KOPT-K1 (cell line): ENCODE measurements around the gene CD300LB.
"Not testable (repeated sequence)": the region's sequence is repeated elsewhere in the genome, so short reads cannot be mapped to it uniquely, and the experiment has no call there.

Experiments
- H3K27ac ChIP-seq: fragments of 200-600 bp; sonication (generic); 2 replicates; pipeline ENCODE4 v1.5.1; 2016; ENCODE audit warnings: antibody characterized with exemption, mild to moderate bottlenecking, low read depth, low read length; ENCODE audit not compliant: poor library complexity, severe bottlenecking
- H3K36me3 ChIP-seq: fragments of 200-600 bp; sonication (generic); 2 replicates; pipeline ENCODE4 v1.5.1; 2017; ENCODE audit warnings: antibody characterized with exemption, mild to moderate bottlenecking, low read length, moderate library complexity; ENCODE audit not compliant: insufficient read depth
- H3K9me3 ChIP-seq: fragments of 200-600 bp; sonication (generic); 2 replicates; pipeline ENCODE4 v1.5.1; 2017; ENCODE audit warnings: antibody characterized with exemption, low read length, mild to moderate bottlenecking; ENCODE audit not compliant: insufficient read depth, poor library complexity, severe bottlenecking

The CD300LB gene

GRCh38 chr17:74508156-74508555, 23.1 kb downstream of the CD300LB start:
- H3K36me3 ChIP-seq = no peaks in the 10 kb centered on the region
- no peak overlapping the region for H3K27ac ChIP-seq
- no peaks in the 10 kb centered on the region for H3K9me3 ChIP-seq

- H3K27ac ChIP-seq, H3K9me3 ChIP-seq, H3K36me3 ChIP-seq: not testable (repeated sequence)
Observed at GRCh38 chr17:74503949-74504348, 27.3 kb downstream of the CD300LB start.

- Histone ChIP-seq H3K9me3 (no peaks in the 10 kb centered on the region), H3K27ac (no peak overlapping the region), H3K36me3 (no peaks in the 10 kb centered on the region)
Observed at GRCh38 chr17:74502861-74503260, 28.4 kb downstream of the CD300LB start.

GRCh38 chr17:74499992-74500391, 31.3 kb downstream of the CD300LB start:
- H3K9me3 ChIP-seq = no peaks in the 10 kb centered on the region
- H3K36me3 ChIP-seq = no peaks in the 10 kb centered on the region
- H3K27ac ChIP-seq = no peak overlapping the region

- H3K9me3 ChIP-seq = no peaks in the 10 kb centered on the region
- no peak overlapping the region for H3K27ac ChIP-seq
- H3K36me3 ChIP-seq = no peaks in the 10 kb centered on the region
Observed at GRCh38 chr17:74497471-74497870, 33.8 kb downstream of the CD300LB start.

GRCh38 chr17:74493331-74493833, 37.9 kb downstream of the CD300LB start:
- peaks cover 6% of the 10 kb centered on the region for H3K9me3 ChIP-seq
- H3K27ac ChIP-seq = no peak overlapping the region
- H3K36me3 ChIP-seq = no peaks in the 10 kb centered on the region

GRCh38 chr17:74491626-74492025, 39.6 kb downstream of the CD300LB start:
- H3K36me3 ChIP-seq = peaks cover 9% of the 10 kb centered on the region; the same call in 1 of the 2 replicates

GRCh38 chr17:74490716-74491115, 40.6 kb downstream of the CD300LB start:
- Histone ChIP-seq H3K36me3 (peaks cover 18% of the 10 kb centered on the region), H3K27ac (no peak overlapping the region), H3K9me3 (peaks cover 14% of the 10 kb centered on the region)

More at GRCh38 chr17:74491626-74492025, 39.6 kb downstream of the CD300LB start:
- Histone ChIP-seq H3K27ac (no peak overlapping the region), H3K9me3 (peaks cover 14% of the 10 kb centered on the region)

- H3K9me3 ChIP-seq = peaks cover 14% of the 10 kb centered on the region
- H3K27ac ChIP-seq = not testable (repeated sequence)
- H3K36me3 ChIP-seq = peaks cover 42% of the 10 kb centered on the region
Observed at GRCh38 chr17:74488276-74488675, 43.0 kb downstream of the CD300LB start.

GRCh38 chr17:74485841-74486240, 45.4 kb downstream of the CD300LB start:
- peaks cover 14% of the 10 kb centered on the region for H3K9me3 ChIP-seq
- peaks cover 56% of the 10 kb centered on the region for H3K36me3 ChIP-seq
- H3K27ac ChIP-seq = no peak overlapping the region

GRCh38 chr17:74485022-74485743, 46.1 kb downstream of the CD300LB start:
- H3K27ac ChIP-seq = no peak overlapping the region
- peaks cover 14% of the 10 kb centered on the region for H3K9me3 ChIP-seq
- H3K36me3 ChIP-seq = peaks cover 56% of the 10 kb centered on the region

GRCh38 chr17:74484066-74484465, 47.2 kb downstream of the CD300LB start:
- Histone ChIP-seq H3K27ac (no peak overlapping the region), H3K9me3 (peaks cover 14% of the 10 kb centered on the region), H3K36me3 (peaks cover 56% of the 10 kb centered on the region)

- Histone ChIP-seq H3K27ac (peak overlapping the region; percentile 75), H3K9me3 (peaks cover under 1% of the 10 kb centered on the region), H3K36me3 (peaks cover 49% of the 10 kb centered on the region)
Observed at GRCh38 chr17:74481621-74482020, 49.7 kb downstream of the CD300LB start.

GRCh38 chr17:74480290-74480689, 51.0 kb downstream of the CD300LB start:
- peaks cover 14% of the 10 kb centered on the region for H3K9me3 ChIP-seq
- H3K36me3 ChIP-seq = peaks cover 49% of the 10 kb centered on the region
- H3K27ac ChIP-seq = peak overlapping the region; percentile 75

GRCh38 chr17:74478420-74479100, 52.7 kb downstream of the CD300LB start:
- Histone ChIP-seq H3K36me3 (peaks cover 43% of the 10 kb centered on the region), H3K9me3 (peaks cover 24% of the 10 kb centered on the region), H3K27ac (peak overlapping the region; percentile 75)
